Activated T-cell treated with anti-CD3 and anti-CD28 coated beads for 4 hours (primary cell): ENCODE data around the gene ZBTB33.
A peak's percentile ranks its signal among the peaks of the same experiment; 100 is the strongest.

Experiments
- DNase-seq: peaks from one replicate; pipeline ENCODE4 v3.0.0-alpha.2; 2020

ZBTB33 gene

GRCh38 chrX:120250522-120251271 lies at the start of gene ZBTB33:
TSS of gene ZBTB33 (plus strand) at chrX:120250812. CDS start at chrX:120253416, 2,604 bp downstream.
- DNase-seq: peak; percentile 71

GRCh38 chrX:120200851-120201250 lies 49.8 kb upstream of the ZBTB33 start:
- no peak for DNase-seq

- DNase-seq: no peak
These were observed 44.5 kb upstream of the ZBTB33 start for GRCh38 chrX:120205816-120206753.

DNA sequence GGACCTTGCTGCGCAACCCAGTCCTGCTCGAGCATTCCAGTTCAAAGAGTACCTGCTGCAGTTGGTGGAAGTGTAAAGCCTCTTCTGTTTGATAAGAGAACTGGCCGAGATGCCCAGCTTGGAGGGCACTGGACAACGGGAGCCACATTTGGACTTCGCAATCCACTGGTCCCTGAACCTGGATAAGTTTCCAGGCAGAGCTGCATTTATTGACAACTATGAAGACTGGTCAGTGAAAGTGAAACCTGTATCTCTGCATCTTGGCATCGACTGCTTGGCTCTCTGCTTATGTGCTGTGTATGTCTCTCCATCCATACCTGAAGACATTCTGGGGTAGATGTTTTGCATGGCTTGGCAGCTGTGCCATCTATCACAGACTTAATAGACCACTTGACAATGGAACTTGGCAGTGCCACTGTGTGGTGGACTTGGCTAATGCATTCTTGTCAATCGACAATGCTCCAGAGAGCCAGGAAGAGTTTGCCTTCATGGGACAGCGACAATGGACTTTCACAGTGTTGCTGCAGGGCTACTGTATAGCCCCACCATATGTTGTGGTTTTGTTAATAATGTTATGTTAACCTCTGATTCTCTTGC lies 43.5 kb upstream of the ZBTB33 start:
- no peak for DNase-seq

DNA sequence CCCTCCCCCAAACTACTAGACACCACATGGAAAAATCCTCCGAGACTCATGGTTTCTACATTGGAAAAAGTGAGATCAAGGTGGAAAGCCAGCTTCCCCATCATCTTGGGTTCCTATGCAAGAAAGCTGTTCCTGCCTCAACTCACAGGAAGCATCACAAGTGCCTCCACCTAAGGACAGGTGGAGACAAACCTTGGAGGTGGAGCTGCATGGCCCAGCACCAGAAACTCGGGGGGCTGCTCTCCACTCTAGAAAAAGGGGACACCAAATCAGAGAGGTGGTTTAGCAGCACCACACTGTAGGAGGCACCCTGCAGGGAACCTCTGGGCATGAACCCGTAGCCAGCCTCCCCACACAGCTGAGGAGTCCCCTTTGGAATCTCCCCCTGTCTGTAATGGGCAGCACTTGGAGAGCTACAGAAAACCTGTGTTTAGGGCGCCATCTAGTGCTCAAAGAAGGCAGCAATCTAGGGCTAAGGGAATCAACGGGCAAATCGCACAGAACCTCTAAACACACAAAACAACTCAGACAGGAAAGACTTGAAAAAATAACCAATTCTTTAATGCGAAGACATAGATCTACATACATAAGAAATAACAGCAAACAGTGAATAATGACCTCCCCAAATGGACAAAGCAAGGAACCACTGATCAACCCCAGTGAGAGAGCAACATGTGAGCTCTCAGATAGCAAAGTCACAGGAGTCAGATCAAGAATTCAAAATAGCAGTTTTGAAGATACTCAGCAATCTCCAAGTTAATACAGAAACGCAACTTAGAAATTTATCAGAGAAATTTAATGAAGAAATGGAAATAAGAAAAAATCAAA lies 37.0 kb upstream of the ZBTB33 start:
- DNase-seq: peak; percentile 33

GRCh38 chrX:120223374-120223773 lies 27.2 kb upstream of the ZBTB33 start:
- no peak for DNase-seq

DNA sequence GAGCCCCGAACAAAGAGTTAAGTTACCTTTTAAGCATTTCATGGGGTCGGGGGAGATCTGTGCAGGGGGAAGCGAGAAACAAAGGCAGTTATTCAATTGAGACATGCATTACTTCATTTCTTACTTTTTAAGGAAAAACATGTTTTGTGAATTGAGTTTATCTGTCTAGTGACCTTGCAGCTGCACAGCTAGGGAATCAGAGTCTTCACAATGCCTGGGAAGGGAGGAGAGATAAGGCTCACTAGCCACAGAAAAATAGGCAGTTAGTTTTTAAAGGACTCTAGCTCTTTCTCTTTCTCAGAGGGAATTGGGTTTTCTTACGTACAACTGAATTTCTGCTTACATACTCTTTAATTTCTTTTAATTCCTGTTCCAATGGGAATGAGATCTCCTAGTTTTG lies 26.2 kb upstream of the ZBTB33 start:
- DNase-seq: no peak

DNA sequence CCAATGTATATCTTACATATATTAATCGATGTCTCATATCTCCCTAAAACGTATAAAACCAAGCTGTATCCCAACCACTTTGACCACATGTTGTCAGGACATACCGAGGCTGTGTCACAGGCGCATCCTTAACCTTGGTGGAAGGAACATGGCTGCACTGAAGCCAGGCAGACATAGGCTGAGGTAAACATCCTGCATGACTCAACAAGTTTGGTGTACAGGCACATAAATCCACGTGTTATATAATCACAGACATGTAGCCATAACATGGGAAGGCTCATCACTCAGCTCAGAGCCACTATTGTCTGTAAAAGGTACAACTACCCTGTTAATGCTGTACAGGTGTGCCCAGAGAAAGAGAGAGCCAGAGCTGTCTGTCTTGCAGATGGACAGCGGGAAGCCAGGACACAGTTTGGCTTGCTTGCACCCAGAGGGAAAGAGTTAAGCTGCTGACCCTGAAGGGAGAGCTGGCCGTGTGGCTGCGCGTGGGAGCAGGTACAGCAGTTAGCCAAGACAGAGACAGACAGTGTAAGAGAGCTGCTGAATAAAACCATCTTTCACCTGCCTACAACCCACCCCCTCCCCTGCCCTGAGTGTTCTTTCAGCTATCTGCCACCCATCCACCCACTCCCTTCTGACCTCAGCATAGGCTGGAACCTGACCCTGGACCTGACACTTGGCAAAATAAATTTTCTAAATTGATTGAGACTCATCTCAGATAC lies 22.3 kb upstream of the ZBTB33 start:
- no peak for DNase-seq

DNA sequence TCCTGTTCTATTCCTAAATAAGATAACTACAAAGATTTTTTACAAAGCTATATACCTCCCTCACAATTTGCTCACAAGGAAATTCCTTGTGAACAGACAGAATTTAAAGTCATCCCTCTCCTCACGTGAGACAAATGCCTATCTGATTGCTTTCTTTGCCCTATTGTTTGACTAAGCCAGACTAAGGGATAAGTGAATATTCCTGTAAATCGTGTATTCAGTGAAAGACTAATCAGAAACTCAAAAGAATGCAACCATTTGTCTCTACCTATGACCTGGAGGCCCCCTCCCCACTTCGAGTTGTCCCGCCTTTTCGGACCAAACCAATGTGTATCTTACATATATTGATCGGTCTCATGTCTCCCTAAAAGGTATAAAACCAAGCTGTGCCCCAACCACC lies 15.3 kb upstream of the ZBTB33 start:
- DNase-seq: no peak

DNA sequence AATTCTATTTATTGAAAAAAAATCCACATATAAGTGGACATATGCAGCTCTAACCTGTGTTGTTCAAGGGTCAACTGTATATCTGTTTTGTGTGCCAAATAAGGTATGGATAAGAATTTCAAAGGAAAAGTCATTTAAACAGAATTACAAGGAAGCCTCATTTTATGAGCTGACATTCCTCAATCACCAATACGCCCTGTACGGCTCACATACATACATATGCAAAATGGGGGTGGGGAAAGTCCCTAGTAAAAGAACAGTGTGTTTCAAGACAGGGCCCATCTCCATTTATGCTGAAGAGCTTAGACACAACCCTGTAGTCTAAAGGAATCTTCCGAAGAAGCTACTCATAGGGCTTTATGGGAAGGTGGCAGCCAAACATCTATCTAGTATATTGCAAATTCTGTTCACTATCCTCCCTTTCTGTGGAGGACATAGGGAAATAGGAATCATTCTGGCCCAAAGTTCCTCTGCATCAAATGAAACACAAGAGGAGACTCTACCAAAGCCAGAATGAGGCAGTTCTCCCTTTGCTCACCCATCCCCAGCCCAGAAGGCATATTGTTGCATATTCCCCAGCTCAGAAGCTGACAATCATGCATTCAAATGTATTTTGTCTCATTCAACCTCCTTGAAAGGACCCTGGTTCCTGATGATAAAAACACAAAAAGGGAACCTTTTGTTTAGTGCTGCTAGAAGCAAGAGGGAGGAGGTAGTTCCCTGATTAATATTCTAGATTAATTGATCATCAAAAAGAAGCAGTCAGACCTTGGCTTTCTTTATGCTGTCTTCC lies 13.7 kb upstream of the ZBTB33 start:
- DNase-seq: no peak

- DNase-seq: no peak
These were observed 11.7 kb upstream of the ZBTB33 start for GRCh38 chrX:120238933-120239332.

- no peak for DNase-seq
These were observed 7.8 kb upstream of the ZBTB33 start for GRCh38 chrX:120242813-120243212.

DNA sequence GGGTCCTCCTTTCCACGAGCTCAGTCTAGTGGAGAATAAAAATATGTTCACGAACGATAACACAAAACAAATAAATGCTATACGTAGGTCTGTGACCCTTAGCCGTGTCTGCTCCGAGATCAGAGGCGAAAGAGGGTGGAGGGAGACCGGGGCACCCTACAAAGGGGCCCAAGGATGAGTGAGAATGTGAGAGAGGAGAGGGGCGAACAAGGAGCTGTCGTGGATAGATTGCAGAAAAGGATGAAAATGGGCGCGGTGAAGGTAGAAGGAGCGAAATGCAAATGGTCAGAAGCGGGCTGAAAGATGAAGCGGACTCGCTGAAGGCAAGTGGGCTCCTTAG lies 6.2 kb upstream of the ZBTB33 start:
- DNase-seq: no peak

GRCh38 chrX:120244735-120245498 lies 5.7 kb upstream of the ZBTB33 start:
- peak; percentile 14 for DNase-seq

DNA sequence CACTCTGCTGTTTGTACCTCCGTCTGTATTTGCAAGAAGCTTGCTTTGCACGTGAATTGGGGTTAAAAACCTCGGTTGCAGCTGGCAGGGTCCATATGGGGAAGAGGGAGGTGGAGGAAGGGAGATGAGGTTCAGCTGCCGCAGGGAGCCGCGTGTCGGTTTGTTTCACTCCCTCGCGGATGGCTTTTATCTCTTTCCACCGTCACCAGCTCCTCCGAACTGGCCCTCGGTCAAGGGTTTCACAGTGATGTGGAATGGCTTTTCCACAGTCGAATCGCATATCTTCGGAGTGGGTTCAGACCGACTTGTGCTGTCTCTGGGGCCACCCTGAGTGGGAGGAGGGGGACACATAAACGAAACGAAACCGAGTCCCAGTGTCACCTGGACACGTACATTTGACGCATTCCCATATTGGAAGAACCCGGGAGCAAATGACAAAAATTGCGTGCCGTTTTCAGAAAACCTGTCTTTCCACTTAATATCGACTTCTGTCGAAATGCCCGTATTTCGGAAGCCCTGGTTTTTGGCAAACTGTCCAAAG lies 929 bp downstream of the ZBTB33 start:
- no peak for DNase-seq

- DNase-seq: no peak
These were observed 3.2 kb downstream of the ZBTB33 start for GRCh38 chrX:120253784-120254183.

DNA sequence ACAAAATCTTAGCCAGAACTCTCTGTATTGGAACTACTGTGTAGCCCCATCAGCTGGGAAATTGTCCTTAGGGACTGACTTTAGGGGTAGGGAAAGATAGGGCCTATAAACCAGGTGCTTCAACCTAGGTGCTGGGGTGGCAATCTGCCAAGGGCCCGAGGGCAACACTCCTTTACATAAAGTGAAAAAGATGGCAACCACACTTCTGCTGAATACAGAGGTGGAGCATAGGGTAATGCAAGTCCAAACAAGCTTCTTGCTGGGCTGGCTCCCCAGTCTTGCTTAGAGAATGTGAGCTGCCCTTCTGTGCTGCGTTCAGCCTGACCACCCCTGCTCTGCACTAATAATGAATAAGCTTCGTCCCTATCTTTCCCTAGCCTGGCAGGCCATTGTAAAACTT lies 9.8 kb downstream of the ZBTB33 start:
- no peak for DNase-seq

- DNase-seq: no peak
These were observed 12.5 kb downstream of the ZBTB33 start for GRCh38 chrX:120262859-120263708.

GRCh38 chrX:120264341-120264740 lies 13.7 kb downstream of the ZBTB33 start:
- DNase-seq: no peak
